Fibroblast of mammary gland (primary cell): ENCODE data around the gene GSTA2.
"Not testable (repeated sequence)": the region's sequence is repeated elsewhere in the genome, so short reads cannot be mapped to it uniquely, and the experiment has no call there.

Experiments used
- DNase-seq: peaks from one replicate; pipeline ENCODE4 v3.0.0-alpha.2; 2010; ENCODE audit warnings: low read depth
- H3K4me3 ChIP-seq: 2 replicates; pipeline ENCODE4 v1.5.1; 2011; ENCODE audit warnings: low read depth, mild to moderate bottlenecking, low read length, moderate library complexity; ENCODE audit not compliant: control insufficient read depth
- TF ChIP-seq, protein P1 (sequence below): conservative IDR thresholded peaks from 2 replicates; pipeline ENCODE4 v1.5.1; 2011; ENCODE audit warnings: low read depth, low read length, inconsistent platforms; ENCODE audit not compliant: control insufficient read depth, insufficient read depth

The GSTA2 gene

DNA sequence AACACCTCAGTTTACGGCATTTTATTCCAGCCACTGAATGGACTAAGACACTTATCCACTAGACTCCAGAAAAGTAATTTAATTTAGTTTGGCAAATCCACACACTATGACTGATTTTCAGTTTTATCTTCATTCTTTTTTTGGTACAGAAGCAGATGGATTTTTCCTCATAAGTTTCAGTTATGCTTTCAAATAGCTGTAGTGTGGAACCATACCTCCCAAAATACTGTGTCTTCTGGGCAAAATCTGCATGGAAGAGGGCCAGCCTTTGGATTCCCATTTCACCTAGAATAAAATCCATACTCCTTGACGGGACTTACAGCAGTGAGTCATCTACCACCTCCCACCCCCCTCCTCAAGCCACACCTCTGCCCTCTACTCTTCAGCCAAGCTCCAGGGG, 43.0 kb downstream of the GSTA2 start:
- no peak overlapping the region for H3K4me3 ChIP-seq
- TF ChIP-seq, protein P1, sequence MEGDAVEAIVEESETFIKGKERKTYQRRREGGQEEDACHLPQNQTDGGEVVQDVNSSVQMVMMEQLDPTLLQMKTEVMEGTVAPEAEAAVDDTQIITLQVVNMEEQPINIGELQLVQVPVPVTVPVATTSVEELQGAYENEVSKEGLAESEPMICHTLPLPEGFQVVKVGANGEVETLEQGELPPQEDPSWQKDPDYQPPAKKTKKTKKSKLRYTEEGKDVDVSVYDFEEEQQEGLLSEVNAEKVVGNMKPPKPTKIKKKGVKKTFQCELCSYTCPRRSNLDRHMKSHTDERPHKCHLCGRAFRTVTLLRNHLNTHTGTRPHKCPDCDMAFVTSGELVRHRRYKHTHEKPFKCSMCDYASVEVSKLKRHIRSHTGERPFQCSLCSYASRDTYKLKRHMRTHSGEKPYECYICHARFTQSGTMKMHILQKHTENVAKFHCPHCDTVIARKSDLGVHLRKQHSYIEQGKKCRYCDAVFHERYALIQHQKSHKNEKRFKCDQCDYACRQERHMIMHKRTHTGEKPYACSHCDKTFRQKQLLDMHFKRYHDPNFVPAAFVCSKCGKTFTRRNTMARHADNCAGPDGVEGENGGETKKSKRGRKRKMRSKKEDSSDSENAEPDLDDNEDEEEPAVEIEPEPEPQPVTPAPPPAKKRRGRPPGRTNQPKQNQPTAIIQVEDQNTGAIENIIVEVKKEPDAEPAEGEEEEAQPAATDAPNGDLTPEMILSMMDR = no peak
- DNase-seq = no peak

- H3K4me3 ChIP-seq = no peak overlapping the region
- TF ChIP-seq, protein P1 = no peak
- peak; percentile 41 for DNase-seq
Measured at GRCh38 chr6:52718550-52718949, 44.7 kb downstream of the GSTA2 start.

DNA sequence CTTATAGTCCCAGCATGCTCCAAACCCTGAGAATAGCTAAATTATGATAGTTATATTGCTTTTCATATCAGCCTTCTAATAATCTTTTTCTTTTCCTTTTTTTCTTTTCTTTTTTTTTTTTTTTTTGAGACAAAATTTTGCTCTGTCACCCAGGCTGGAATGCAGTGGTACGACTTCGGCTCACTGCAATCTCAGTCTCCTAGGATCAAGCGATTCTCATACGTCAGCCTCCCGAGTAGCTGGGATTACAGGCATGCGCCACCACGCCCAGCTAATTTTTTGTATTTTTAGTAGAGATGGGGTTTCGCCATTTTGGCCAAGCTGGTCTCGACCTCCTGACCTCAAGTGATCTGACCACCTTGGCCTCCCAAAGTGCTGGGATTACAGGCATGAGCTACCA, 48.5 kb downstream of the GSTA2 start:
- not testable (repeated sequence) for DNase-seq, H3K4me3 ChIP-seq

DNA sequence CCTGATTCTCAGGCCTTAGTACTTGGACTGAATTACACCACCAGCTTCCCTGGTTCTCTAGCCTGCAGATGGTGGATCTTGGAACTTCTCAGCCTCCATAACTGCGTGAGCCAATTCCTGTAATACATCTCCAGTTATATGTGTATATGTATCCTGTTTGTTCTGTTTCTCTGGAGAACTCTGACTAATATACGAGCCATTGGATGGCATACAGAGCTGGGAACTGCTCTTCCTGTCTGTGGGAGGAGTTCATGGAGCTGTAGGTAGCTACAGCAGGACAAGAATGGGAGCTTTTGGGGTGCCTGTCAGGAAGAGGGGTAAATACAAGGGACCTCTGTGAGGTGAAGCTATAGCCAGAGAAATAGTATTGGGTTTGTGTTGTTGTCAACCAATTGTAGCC, 51.1 kb downstream of the GSTA2 start:
- peak; percentile 37 for DNase-seq
- no peak overlapping the region for H3K4me3 ChIP-seq
- TF ChIP-seq, protein P1 = no peak

GRCh38 chr6:52707963-52708680, 55.2 kb downstream of the GSTA2 start:
- TF ChIP-seq, protein P1 = no peak

DNA sequence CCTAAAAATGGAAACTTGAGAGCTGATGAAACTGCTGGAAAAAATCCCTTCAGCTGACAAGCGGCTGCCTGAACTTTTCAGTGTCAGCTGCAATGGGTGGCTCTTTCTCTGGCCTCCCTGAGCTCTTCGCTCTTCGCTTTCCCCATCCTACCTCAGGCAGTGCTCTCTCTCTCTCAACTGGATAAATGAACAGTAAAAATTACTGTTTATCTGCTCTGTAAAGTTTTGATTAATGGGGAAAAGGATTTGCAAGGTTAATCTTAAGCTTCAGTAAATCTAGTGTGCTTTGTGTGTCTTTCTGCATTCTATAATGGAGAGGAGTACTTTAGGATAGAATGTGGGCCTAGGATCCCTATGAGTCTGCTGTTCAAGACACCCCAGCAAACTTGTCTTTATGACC, 57.3 kb downstream of the GSTA2 start:
- TF ChIP-seq, protein P1 = no peak
- no peak overlapping the region for H3K4me3 ChIP-seq
- DNase-seq = no peak

More at GRCh38 chr6:52707963-52708680, 55.2 kb downstream of the GSTA2 start:
- no peak overlapping the region for H3K4me3 ChIP-seq
- DNase-seq = no peak

DNA sequence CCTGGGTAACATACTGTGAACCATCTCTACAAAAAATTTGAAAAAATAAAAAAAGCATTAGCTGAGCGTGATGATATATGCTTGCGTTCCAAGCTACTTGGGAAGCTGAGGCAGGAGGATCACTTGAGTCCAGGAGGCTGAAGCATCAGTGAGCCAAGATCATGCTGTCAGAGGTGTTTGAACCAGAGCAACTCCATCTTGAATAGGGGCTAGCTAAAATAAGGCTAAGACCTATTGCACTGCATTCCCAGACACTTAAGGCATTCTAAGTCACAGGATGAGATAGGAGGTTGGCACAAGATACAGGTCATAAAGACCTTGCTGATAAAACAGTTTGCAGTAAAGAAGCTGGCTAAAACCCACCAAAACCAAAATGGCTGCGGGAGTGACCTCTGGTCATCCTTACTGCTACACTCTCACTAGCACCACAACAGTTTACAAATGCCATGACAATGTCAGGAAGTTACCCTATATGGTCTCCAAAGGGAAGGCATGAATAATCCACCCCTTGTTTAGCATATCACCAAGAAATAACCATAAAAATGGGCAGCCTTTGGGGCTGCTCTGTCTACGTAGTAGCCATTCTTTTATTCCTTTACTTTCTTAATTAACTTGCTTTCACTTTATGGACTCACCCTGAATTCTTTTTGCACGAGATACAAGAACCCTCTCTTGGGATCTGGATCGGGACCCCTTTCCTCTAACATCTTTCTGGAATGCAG, 58.3 kb downstream of the GSTA2 start:
- not testable (repeated sequence) for H3K4me3 ChIP-seq, DNase-seq
